ENCODE data around the gene CHST11.
"Not testable (repeated sequence)": the region's sequence is repeated elsewhere in the genome, so short reads cannot be mapped to it uniquely, and the experiment has no call there.

The CHST11 gene

GRCh38 chr12:104567832-104568486 is 111.2 kb downstream of the CHST11 start:
- DNase-seq, result no peak

GRCh38 chr12:104568487-104568868 is 111.7 kb downstream of the CHST11 start:
- no peak for DNase-seq

GRCh38 chr12:104568935-104569334 is 112.2 kb downstream of the CHST11 start:
- no peak for DNase-seq

GRCh38 chr12:104569346-104570173 is 112.8 kb downstream of the CHST11 start:
- no peak for DNase-seq

GRCh38 chr12:104570174-104570907 is 113.6 kb downstream of the CHST11 start:
- DNase-seq, result no peak

GRCh38 chr12:104571328-104571727 is 114.6 kb downstream of the CHST11 start:
- DNase-seq, result no peak

- DNase-seq, result not testable (repeated sequence)
These were observed 117.6 kb downstream of the CHST11 start for GRCh38 chr12:104574353-104574752.

GRCh38 chr12:104574758-104575157 is 118.0 kb downstream of the CHST11 start:
- peak; percentile 67 for DNase-seq

GRCh38 chr12:104575442-104576186 is 118.9 kb downstream of the CHST11 start:
- no peak for DNase-seq

GRCh38 chr12:104576187-104576778 is 119.5 kb downstream of the CHST11 start:
- no peak for DNase-seq

GRCh38 chr12:104576980-104577580 is 120.3 kb downstream of the CHST11 start:
- no peak for DNase-seq

GRCh38 chr12:104577581-104577981 is 120.8 kb downstream of the CHST11 start:
- DNase-seq, result peak; percentile 69

GRCh38 chr12:104578453-104578852 is 121.7 kb downstream of the CHST11 start:
- peak; percentile 89 for DNase-seq

- no peak for DNase-seq
These were observed 123.2 kb downstream of the CHST11 start for GRCh38 chr12:104579718-104580495.

GRCh38 chr12:104581005-104581570 is 124.3 kb downstream of the CHST11 start:
- no peak for DNase-seq

GRCh38 chr12:104582739-104583138 is 126.0 kb downstream of the CHST11 start:
- DNase-seq, result no peak

GRCh38 chr12:104583301-104583700 is 126.6 kb downstream of the CHST11 start:
- DNase-seq, result no peak

- DNase-seq, result no peak
These were observed 128.8 kb downstream of the CHST11 start for GRCh38 chr12:104585448-104586055.

GRCh38 chr12:104586351-104586919 is 129.7 kb downstream of the CHST11 start:
- DNase-seq, result no peak
